NCI-H187 treated with DMSO at 0.1 percent for 48 hours (cell line): Measurements from ENCODE around the gene MTCL1.

Source experiments
- DNase-seq: peaks from one replicate; lab custom pipeline; 2025; lab: John Stamatoyannopoulos, UW

MTCL1 gene

DNA sequence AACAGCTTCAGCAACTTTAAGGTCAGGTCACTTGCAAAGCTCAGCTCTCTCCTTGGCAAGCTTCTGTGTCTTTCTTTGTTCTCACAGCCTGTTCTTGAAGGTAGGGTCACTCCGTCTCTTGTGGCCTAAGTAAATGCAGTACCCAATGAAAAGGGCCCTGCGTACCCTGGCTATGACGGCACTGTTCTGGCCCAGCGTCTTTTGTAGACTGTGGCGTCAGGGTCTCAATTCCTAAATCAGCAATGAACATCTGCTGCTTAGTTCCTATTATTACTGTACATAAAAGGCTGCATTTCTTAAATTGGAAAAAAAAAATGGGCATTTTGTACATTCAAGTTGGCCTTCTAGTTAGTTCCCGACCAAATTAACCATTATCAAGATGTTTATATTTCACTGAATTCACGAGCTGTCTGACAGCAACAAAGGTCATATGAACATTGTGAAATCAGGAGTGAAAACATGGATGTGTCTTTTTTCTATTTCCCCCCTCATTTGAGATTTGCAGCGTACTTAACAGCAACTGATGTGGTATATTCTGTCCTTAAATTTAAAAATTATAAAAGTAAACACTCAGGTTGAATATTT, 17.0 kb upstream of the MTCL1 start:
- DNase-seq = no peak

DNA sequence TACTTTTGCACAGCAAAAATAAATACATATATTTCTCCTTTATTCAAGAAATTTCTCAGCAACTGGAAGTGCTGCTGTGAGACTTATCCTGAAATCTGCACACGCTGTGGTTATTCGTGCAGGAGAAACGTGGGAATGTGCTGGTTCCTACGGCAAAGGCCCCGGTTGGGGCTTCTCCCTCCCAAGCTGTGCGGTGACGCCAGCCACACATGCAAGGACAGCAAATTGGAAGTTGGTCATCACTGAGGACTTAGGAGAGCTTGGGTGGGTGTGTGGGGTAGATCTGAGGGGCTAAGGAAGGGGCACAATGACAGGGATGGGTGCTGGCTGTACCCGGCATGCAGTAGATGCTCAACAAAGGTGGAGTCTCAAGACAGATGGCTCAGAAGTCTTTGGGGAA, 16.5 kb upstream of the MTCL1 start:
- no peak for DNase-seq

DNA sequence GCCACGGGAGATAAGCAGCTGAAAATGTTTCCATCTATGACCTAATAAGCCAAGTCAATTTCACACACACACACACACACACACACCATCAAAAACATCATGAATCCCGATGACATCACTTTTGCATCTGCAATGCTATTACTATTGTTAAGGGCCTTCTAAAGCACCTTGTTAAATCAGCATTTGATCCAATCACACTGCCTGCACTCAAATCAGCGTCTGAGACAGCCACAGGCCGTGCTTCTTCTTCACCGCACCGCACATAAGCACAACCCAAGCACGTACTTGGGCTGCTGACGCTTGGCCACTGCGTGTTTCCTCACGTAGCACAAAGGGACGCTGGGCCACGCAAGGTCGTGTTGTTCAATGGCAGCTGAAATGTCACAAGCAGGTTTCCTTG, 15.8 kb upstream of the MTCL1 start:
- no peak for DNase-seq

DNA sequence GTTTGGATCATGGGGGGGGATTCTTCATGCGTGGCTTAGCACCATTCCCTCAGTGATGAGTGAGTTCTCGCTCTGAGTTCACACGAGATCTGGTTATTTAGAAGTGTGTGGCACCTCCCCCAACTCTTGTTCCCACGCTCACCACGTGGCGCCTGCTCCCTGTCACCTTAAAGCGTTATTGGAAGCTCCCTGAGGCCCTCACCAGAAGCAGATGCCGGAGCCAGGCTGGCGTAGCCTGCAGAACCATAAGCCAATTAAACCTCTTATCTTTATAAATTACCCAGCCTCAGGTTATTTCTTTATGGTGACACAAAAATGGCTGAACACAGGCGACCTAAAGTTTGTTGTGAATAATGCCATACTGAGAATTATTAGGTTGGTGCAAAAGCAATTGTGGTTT, 10.5 kb upstream of the MTCL1 start:
- DNase-seq = no peak

DNA sequence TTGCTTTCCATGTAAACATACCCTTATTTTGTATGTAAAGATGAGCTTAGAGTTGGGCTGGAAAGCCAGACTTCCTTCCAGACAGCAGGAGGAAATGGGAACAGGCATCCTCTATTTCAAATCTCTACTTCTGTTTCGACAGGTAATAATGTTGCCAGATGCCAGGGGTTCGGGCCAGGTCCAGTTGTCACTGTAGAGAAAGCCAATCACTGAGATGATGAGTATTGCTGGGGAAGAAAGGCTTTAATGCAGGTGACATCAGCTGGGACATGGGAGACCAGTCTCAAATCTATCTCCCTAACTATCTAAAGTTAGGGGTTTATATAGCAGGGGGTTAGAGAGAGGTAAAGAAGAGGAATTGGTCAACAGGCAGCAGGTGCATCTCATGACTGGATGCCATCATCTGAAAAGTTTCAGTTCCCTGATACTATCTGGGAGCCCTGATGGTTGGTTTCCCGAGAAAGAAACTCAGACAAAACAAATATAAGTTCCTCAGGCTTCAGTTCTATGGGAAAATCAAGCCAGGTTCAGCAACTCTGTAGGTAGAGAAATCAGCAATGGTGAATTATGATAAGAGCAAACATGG, 9.3 kb upstream of the MTCL1 start:
- DNase-seq = no peak

DNA sequence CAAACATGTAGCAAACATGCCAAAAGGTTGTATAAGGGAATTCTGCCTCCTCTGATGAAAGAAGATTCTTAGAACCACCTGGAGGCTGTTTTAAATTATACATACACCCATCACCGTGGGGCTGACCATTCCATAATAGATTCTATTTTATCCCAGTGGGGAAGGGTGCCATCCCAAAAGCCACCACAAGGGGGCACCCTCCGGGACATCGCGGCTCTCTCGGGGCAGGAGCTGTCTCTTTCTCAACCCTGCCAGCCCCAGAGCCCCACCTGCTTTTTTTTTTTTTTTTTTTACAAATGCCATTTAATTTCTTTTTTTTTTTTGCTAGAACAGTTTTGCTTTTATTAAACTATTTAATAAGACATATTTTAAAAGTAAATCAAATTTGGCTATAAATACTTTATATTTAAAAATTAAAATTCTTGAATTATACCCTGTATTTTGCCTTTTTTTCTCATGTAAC, 8.6 kb upstream of the MTCL1 start:
- no peak for DNase-seq

DNA sequence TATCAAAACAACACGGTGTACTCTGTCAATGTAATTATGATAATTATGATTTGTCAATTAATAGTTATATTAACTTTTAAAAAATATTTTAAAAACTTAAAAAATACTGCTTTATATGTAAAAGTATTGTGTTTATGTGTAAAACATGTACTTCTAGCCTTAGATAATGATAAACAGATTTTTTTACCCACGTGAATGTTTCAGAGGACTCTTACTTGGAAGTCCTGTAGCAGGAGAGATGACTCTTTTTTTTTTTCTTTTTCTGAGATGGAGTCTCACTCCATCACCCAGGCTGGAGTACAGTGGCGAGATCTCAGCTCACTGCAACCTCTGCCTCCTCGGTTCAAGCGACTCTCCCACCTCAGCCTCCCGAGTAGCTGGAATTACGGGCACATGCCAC, 6.2 kb upstream of the MTCL1 start:
- DNase-seq = no peak

DNA sequence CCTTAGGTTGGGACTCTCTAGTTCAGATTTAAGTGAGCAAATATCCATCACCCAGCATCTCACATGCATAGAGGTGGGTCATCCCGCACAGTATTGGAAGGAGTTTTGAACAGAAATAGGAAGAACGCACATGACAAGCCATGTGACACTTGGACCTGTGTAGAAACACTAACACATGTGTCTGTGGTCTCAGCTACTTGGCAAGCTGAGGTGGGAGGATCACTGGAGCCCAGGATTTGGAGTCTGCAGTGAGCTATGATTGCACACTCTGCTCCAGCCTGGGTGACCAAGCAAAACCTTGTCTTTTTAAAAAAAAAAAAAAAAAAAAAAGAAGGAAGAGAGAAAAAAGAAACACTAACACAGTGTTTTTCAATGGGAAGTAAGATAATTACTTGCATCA, 5.4 kb upstream of the MTCL1 start:
- no peak for DNase-seq

DNA sequence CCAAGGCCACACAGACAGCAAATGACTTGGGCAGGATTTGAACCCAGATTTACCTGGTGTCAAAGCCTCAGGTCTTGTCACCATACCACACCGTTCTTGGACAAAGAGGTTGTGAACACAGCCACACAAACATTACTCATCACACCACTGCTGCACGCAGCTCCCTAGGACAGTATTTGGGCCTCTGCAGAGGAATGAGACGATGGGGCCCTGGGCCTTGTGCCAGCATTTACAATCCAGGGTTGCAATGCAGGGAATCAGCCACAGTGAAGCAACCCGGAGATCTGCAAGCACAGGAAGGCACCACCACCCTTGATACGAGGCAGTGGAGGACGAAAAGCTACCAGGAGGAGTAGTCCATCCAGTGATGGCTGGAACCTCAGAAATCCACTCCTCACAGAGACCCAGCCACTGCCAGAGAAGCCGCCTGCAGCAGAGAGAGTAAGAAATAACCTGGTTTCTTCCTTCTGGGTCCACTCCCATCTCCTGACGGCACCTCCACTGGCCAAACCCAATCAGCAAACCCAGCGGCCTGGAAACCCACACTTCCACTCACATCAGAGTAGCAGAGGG, 3.7 kb upstream of the MTCL1 start:
- DNase-seq = no peak

DNA sequence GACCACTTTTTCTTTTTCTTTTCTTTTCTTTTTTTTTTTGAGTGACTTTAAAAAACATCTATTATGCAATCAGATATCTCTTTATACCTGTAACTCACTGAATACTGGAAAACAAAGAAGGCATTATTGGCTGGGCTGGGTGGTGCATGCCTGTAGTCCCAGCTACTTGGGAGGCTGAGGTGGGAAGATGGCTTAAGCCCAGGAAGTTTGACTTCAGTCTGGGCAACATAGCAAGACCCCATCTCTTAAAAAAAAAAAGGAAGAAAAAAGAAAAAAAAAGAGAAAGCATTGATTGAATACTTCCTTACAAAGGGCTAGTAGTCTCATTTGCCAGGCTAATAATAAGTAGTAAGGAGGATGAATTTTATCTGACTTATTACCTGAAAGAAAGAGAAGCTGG, 2.7 kb upstream of the MTCL1 start:
- no peak for DNase-seq

DNA sequence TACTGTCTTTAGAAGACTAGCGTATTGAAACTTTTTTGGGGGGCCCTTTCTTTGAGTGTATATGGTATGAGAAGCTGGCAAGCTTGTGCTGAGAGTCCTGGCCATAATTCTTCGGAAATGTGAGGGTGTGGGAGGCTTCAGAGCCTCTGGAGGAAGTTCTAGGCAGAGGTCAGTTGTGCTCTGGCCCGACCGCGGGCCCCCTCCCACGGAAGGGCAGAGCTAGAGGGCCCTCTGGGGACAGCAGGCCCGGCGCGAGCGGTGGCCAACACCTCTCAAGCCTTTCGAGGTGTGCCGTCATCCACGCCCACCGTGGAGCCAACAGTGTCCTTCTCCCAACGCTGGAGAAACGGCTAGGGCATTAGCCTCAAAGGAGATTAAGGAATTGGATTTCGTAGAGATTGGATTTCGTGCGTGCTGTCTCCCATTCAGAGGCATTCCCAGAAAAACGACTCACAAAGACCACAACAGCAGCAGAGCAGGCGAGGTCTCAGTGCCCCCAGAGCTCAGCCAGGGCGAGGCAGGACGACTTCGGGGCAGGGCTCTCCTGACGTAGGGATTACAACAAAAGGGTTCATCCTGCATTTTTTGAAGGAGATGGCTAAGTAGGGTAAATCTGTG, 2.2 kb upstream of the MTCL1 start:
- DNase-seq = no peak

DNA sequence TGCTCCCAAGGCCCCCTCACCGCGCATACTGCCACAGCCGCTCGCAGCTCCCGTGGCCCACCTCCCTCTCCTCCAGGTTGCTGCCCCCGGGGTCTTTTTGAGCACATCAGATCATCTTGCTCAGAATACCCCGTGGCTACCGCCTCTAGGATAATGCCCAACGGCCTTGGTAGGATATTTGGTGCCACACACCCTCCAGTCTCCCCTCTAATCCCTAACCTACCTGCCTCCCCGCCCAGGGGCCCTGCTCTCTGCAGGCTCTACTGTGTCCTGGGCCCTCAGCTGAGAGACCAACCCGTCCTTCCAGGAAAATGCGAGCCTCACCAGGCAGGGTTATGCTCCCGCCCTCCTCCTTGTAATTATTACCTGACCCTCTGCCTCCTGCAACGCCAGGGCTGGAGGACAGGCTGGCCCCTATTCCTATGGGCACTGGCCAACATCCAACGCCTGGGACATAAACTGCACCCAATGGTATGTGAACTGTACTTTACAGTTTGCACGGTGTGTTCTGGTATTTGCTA, 1.5 kb upstream of the MTCL1 start:
- DNase-seq = no peak

DNA sequence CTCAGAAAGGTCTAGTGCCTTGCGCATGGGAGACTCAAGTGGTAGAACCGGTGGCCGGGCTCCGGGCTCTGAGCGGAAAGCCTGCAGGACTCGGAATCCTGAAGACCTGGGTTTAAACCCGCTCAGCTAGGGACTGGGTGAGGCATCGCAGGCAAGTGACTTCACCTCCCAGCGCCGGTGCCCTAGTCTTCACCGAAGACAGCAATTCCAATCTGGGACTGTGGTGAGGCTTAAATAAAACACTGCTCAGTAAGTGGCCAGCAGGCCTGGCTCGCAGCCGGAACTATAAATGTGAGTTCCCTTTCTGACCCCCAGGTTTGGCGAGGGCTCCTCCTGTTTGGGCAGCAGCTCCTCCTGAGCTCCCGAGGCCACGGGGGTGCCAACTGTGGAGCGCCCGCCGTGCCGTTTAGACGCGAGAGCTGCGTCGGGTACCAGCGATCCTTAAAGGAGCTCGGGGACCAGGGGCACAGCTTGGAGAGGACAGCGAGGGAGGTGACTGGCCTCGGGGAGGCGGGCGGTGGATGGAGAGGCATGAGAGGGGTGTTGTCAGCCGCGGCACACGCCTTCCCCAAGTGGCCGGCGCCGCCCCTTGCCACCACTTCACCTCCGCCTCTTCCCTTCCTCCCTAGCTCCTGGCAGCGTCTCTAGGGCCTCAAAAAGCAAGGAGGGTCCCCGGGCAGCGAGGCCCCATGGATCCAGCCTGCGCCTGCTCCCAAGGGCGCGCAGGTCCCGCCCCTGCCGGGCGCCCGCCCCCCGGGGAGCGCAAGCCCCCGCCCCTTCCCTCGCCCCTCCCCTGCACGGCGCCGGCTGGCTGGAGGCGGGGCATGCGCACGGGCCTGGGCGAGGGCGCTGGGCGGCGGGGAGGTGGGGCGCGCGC, 757 bp upstream of the MTCL1 start:
- DNase-seq = peak; percentile 42

DNA sequence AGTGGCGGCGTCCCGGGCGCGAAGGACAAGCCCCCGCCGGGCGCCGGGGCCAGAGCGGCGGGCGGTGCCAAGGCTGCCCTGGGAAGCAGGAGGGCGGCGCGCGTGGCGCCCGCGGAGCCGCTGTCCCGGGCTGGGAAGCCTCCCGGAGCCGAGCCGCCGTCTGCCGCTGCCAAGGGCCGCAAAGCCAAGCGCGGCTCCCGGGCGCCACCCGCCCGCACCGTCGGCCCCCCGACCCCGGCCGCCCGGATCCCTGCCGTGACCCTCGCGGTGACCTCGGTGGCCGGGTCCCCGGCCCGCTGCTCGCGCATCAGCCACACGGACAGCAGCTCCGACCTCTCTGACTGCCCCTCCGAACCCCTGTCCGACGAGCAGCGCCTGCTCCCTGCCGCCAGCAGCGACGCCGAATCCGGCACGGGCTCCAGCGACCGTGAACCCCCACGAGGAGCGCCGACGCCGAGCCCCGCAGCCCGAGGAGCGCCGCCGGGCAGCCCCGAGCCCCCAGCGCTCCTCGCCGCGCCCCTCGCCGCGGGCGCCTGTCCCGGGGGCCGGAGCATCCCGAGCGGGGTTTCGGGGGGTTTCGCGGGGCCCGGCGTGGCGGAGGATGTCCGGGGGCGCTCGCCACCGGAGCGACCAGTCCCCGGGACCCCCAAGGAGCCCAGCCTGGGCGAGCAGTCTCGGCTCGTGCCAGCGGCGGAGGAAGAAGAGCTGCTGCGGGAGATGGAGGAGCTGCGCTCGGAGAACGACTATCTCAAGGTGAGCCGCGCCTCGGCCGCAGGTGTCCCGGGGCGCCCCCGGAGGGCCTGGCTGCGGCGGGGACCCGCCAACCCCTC, 820 bp downstream of the MTCL1 start:
- DNase-seq = no peak

DNA sequence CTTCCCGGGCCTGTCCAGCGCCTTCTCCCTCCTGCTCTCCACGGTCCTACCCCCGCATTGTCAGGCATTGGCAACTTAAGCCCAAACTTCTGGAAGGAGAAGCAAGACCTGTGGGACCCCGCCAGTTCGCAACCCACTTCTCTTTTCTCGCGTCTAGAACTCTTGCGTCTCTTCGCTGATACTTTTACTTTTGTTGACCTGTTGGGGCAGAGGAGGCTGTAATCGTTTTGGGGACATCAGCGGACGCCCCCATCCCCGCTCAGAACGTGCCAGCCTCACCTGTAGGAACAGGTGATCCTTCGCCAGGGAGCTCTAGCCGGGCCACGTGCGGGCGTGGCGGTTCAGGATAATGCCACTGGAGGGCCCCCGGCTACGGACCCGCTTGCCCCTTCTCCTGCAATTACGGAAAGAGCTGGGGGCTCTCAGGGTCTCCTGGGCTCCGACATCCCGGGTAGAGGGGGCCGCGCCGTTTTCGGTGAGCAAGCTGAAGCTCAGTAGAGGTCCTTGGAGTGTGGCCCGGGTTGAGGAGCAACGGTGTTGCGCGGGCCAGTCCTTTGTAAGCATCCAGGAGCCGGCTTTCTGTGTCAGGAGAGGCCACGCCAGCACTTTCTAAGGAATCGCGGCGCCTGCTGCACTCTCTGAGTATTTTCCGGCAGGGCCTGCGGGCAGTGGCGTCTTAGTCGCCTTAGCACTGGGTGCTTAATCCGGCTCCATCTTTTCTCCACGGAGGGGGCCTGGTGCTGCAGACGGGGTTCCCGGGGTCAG, 1.6 kb downstream of the MTCL1 start:
- no peak for DNase-seq

DNA sequence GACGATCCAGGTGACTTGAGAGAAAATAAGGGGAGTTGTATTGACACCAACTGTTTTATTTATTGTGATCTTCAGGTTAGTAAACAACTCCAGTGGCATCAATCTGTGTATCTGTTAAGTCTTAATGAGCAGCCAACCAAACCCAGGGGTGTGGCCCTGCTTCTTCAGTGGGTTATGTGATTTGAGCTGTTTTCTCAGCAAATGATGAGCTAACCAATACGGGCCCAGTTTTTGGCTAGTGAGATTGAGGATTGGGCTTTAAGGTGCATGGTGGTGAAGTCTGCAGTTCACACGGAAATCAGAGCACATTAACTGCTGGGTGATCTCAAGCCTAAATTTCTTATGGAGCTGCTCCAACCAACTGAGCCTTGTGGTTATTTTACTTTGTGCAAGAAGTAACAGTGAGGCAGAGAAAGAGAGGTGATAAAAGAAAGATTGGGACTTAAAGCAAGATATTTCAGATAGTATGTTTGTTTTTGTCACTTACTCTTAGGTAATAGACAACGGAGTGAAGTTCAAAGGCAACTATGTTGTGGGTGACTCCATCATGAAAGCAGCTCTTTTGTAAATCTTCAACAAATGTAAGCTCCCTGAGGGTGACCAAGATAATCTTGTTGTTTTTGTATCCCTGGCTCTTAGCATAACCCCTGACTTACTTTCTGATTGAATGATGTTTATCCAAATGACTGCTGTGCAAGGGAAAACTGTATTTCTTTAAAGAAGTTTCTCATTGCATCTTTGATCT, 2.4 kb downstream of the MTCL1 start:
- DNase-seq = no peak

DNA sequence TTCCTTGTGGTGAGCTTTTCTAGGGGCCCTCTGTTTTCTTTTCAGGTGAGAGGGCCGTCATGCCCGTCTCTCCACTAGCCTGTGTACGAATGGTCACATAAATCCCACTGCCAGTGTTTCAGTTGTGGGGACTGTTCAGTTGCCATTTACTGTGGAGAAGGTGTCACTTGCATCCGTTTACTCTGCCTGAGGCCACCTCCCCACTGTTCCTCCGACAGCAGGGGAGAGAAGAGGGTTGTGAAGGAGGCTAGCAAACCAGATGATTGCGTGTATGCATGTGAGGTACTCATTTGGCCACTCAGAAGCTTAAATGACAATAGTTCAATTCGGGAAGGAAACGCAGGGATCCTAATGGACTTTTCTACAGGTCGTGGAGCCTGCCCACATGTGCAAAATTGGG, 3.3 kb downstream of the MTCL1 start:
- DNase-seq = no peak

DNA sequence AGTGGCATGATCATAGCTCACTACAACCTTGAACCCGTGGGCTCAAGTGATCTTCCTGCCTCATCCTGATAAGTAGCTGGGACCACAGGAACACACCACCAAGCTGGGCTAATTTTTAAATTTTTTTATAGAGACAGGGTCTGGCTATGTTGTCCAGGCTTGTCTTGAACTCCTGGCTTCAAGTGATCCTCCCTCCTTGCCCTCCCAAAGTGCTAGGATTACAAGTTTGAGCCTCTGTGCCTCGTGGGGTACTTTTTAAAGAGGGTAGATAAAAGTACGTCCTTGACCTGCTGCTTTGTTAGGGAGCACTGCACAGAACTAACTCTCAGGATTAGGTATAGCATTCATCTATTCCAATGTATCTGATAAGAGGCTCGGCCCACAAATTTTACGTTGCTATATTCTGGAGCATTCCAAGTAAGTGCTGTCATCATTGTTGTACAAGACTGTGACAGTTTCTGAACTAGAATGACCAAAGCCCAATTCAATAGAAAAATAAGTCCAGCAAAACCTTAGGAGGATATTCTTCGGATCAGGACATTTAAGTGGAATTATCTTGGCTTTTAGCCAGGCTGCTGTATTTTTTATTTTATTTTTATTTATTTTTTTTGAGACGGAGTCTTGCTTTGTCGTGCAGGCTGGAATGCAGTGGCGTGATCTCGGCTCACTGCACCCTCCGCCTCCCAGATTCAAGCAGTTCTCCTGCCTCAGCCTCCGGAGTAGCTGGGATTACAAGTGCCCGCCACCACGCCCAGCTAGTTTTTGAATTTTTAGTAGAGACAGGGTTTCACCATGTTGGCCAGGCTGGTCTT, 4.1 kb downstream of the MTCL1 start:
- no peak for DNase-seq

DNA sequence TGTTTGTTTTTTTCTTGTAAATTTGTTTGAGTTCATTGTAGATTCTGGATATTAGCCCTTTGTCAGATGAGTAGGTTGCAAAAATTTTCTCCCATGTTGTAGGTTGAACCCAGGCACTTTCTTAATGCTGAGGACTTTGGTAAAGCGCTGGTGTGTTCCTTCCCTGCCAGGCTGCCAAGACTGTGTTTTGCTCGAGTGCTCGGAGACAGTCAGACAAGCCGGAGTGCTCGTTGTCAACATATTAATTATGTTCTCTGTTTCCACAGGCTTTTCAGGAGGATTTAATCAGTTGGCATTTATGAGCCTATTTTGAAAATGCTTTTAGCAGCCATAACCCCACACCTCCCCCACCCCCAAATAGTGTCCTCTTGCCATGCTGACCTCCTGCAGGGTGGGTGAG, 6.4 kb downstream of the MTCL1 start:
- DNase-seq = no peak
